HG02759 (cell line): Measurements from ENCODE around the gene WASF2.
A peak's percentile ranks its signal among the peaks of the same experiment; 100 is the strongest.
"Not testable (repeated sequence)": the region's sequence is repeated elsewhere in the genome, so short reads cannot be mapped to it uniquely, and the experiment has no call there.

Experiments
- ATAC-seq: cut with Tn5 transposase; IDR thresholded peaks from one replicate; pipeline ENCODE4 v1.9.1; 2021; ENCODE audit warnings: mild to moderate bottlenecking, moderate library complexity; ENCODE audit not compliant: unreplicated experiment

The WASF2 gene

GRCh38 chr1:27499142-27499541, 9.2 kb upstream of the WASF2 start:
- ATAC-seq = no peak

- no peak for ATAC-seq
Measured at GRCh38 chr1:27496604-27497155, 6.7 kb upstream of the WASF2 start.

- no peak for ATAC-seq
Measured at GRCh38 chr1:27492796-27493195, 2.8 kb upstream of the WASF2 start.

GRCh38 chr1:27491748-27492700, 2.1 kb upstream of the WASF2 start:
- no peak for ATAC-seq

GRCh38 chr1:27489501-27489972, 430 bp downstream of the WASF2 start:
- ATAC-seq = peak; percentile 27

GRCh38 chr1:27487966-27488884, 1.7 kb downstream of the WASF2 start:
- ATAC-seq = no peak

GRCh38 chr1:27485363-27485762, 4.6 kb downstream of the WASF2 start:
- ATAC-seq = no peak

- ATAC-seq = no peak
Measured at GRCh38 chr1:27483659-27484058, 6.3 kb downstream of the WASF2 start.

- ATAC-seq = no peak
Measured at GRCh38 chr1:27481994-27482620, 7.9 kb downstream of the WASF2 start.

- no peak for ATAC-seq
Measured at GRCh38 chr1:27478098-27478497, 11.9 kb downstream of the WASF2 start.

GRCh38 chr1:27476237-27476636, 13.7 kb downstream of the WASF2 start:
- no peak for ATAC-seq

- no peak for ATAC-seq
Measured at GRCh38 chr1:27475720-27476119, 14.2 kb downstream of the WASF2 start.

- no peak for ATAC-seq
Measured at GRCh38 chr1:27473755-27474154, 16.2 kb downstream of the WASF2 start.

GRCh38 chr1:27472098-27472497, 17.9 kb downstream of the WASF2 start:
- ATAC-seq = not testable (repeated sequence)

- no peak for ATAC-seq
Measured at GRCh38 chr1:27471477-27471876, 18.5 kb downstream of the WASF2 start.

- ATAC-seq = no peak
Measured at GRCh38 chr1:27469334-27469733, 20.6 kb downstream of the WASF2 start.

- not testable (repeated sequence) for ATAC-seq
Measured at GRCh38 chr1:27468378-27468777, 21.6 kb downstream of the WASF2 start.

GRCh38 chr1:27464926-27465647, 24.9 kb downstream of the WASF2 start:
- ATAC-seq = no peak

GRCh38 chr1:27463916-27464315, 26.1 kb downstream of the WASF2 start:
- not testable (repeated sequence) for ATAC-seq

GRCh38 chr1:27458521-27458920, 31.4 kb downstream of the WASF2 start:
- not testable (repeated sequence) for ATAC-seq
